Measurements from ENCODE around the gene HAPLN3. TPM values are rescaled to one million over a fixed set of nuclear protein-coding genes. Genes with fewer than 3 reads are reported as not detected.

The HAPLN3 gene
- total RNA-seq, 6 donors from 2014 or later: 1.7 to 23.0 (median 4.6) TPM

DNA sequence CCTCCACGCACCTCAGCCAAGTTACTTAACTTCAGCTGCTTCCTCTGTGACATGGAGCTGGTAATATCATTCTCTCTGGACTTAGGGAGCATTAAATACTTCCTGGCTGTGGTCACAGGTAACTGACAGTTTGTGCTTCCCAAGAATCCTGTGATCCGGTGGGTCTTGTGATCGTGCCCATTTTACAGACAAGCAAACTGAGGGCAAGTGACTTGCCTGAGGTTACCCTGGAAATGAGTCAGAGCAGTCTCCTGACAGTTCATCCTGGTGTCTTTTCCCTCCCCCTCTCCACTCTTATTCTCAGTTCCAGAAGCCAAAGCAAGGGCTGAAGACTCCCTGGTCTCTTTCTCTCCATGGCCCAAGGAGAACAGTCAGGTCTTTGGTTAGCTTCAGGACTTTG lies 56.2 kb downstream of the HAPLN3 start:
- WGBS, 2 donors: 83 to 92% methylated on average over 2 to 3 of the region's 3 CpGs
- ATAC-seq (ENCODE audit: low FRiP score in 2 of 2): no peak
- TF ChIP-seq EP300 (IDR thresholded peaks at IDR 0.05) (no peak), POLR2A (IDR thresholded peaks at IDR 0.05) (no peak), POLR2AphosphoS5 (IDR thresholded peaks at IDR 0.05) (no peak)
- TF ChIP-seq, protein P1, sequence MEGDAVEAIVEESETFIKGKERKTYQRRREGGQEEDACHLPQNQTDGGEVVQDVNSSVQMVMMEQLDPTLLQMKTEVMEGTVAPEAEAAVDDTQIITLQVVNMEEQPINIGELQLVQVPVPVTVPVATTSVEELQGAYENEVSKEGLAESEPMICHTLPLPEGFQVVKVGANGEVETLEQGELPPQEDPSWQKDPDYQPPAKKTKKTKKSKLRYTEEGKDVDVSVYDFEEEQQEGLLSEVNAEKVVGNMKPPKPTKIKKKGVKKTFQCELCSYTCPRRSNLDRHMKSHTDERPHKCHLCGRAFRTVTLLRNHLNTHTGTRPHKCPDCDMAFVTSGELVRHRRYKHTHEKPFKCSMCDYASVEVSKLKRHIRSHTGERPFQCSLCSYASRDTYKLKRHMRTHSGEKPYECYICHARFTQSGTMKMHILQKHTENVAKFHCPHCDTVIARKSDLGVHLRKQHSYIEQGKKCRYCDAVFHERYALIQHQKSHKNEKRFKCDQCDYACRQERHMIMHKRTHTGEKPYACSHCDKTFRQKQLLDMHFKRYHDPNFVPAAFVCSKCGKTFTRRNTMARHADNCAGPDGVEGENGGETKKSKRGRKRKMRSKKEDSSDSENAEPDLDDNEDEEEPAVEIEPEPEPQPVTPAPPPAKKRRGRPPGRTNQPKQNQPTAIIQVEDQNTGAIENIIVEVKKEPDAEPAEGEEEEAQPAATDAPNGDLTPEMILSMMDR (IDR thresholded peaks at IDR 0.05): no peak

DNA sequence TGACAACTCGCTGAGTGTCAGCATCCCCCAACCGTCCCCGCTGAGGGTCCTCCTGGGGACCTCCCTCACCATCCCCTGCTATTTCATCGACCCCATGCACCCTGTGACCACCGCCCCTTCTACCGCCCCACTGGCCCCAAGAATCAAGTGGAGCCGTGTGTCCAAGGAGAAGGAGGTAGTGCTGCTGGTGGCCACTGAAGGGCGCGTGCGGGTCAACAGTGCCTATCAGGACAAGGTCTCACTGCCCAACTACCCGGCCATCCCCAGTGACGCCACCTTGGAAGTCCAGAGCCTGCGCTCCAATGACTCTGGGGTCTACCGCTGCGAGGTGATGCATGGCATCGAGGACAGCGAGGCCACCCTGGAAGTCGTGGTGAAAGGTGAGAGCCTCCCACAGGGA lies 56.7 kb downstream of the HAPLN3 start:
- no peaks in the 10 kb centered on the region for H3K27me3 ChIP-seq

More for the DNA sequence above, 56.2 kb downstream of the HAPLN3 start:
- Histone ChIP-seq H3K27ac (no peak overlapping the region), H3K4me3 (no peak overlapping the region), H3K4me1 (no peaks in the 10 kb centered on the region), H3K9me3 (no peaks in the 10 kb centered on the region), H3K36me3 (no peaks in the 10 kb centered on the region), H3K27me3 (no peaks in the 10 kb centered on the region)
- DNase-seq: no peak

DNA sequence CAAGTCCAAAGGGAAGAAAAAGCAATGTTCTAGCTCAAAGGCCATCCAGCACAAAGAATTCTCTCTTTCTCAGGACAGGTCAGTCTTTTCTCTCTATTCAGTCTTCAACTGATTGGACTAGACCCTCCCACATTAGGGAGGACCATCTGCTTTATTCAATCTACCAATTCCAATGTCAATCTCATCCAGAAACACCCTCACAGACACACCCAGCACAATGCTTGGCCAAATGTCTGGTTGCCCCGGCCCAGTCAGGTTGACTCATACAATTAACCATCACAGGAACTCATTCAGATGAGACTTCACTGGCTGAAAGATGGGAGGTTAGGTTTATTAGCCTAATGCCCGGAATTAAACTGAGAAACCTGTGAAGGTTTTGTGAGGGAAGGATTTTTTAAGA lies 59.7 kb downstream of the HAPLN3 start:
- no peak for TF ChIP-seq POLR2AphosphoS5 (IDR thresholded peaks at IDR 0.05)
- no peak for TF ChIP-seq EP300 (IDR thresholded peaks at IDR 0.05)
- TF ChIP-seq POLR2A (IDR thresholded peaks at IDR 0.05): no peak
- TF ChIP-seq, protein P1 (IDR thresholded peaks at IDR 0.05): no peak
- 73% methylated on average over 2 of the region's 2 CpGs for WGBS, 2 donors
- no peaks in the 10 kb centered on the region for H3K9me3 ChIP-seq
- no peak for DNase-seq
- ATAC-seq (ENCODE audit: low FRiP score in 2 of 2): peak in 1 of 2 donors; percentile 25
- H3K4me3 ChIP-seq: no peak overlapping the region
- no peaks in the 10 kb centered on the region for H3K27me3 ChIP-seq
- no peaks in the 10 kb centered on the region for H3K36me3 ChIP-seq
- H3K4me1 ChIP-seq: no peaks in the 10 kb centered on the region
- no peak overlapping the region for H3K27ac ChIP-seq

More for the DNA sequence above, 56.7 kb downstream of the HAPLN3 start:
- no peaks in the 10 kb centered on the region for H3K4me1 ChIP-seq
- TF ChIP-seq POLR2A (IDR thresholded peaks at IDR 0.05) (no peak), EP300 (IDR thresholded peaks at IDR 0.05) (no peak), POLR2AphosphoS5 (IDR thresholded peaks at IDR 0.05) (no peak)
- TF ChIP-seq, protein P1 (IDR thresholded peaks at IDR 0.05): no peak
- H3K4me3 ChIP-seq: no peak overlapping the region
- ATAC-seq (ENCODE audit: low FRiP score in 2 of 2): no peak
- H3K9me3 ChIP-seq: no peaks in the 10 kb centered on the region
- H3K27ac ChIP-seq: no peak overlapping the region
- peak in 1 of 2 donors; percentile 44 for DNase-seq
- no peaks in the 10 kb centered on the region for H3K36me3 ChIP-seq
- WGBS, 2 donors: 86% methylated on average over 18 of the region's 18 CpGs; no CpG with 5 or more reads in 1 of the 2 donors

DNA sequence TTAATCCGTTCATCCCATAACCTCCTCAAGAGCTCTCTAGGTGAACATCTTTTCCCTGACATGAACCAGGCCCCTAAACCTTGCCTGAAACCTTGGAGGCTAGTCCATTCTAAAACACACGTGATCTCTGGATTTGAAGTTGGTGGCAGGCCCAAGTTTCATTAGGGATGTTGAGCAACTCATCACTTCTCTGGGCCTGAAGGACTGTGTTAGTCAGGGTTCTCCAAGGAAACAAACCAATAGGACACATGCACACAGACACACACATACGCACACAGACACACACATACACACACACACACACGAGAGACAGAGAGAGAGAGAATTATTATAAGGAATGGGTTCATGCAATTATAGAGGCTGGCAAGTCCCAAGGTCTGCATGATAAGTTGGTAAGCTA lies 60.2 kb downstream of the HAPLN3 start:
- Histone ChIP-seq H3K9me3 (no peaks in the 10 kb centered on the region), H3K27ac (no peak overlapping the region), H3K4me3 (no peak overlapping the region), H3K27me3 (no peaks in the 10 kb centered on the region), H3K36me3 (no peaks in the 10 kb centered on the region), H3K4me1 (no peaks in the 10 kb centered on the region)
- DNase-seq (no peak), ATAC-seq (ENCODE audit: low FRiP score in 2 of 2) (no peak)
- 85% methylated on average over 4 of the region's 4 CpGs for WGBS, 2 donors
- TF ChIP-seq POLR2AphosphoS5 (IDR thresholded peaks at IDR 0.05) (no peak), POLR2A (IDR thresholded peaks at IDR 0.05) (no peak), EP300 (IDR thresholded peaks at IDR 0.05) (no peak)
- TF ChIP-seq, protein P1 (IDR thresholded peaks at IDR 0.05): no peak

DNA sequence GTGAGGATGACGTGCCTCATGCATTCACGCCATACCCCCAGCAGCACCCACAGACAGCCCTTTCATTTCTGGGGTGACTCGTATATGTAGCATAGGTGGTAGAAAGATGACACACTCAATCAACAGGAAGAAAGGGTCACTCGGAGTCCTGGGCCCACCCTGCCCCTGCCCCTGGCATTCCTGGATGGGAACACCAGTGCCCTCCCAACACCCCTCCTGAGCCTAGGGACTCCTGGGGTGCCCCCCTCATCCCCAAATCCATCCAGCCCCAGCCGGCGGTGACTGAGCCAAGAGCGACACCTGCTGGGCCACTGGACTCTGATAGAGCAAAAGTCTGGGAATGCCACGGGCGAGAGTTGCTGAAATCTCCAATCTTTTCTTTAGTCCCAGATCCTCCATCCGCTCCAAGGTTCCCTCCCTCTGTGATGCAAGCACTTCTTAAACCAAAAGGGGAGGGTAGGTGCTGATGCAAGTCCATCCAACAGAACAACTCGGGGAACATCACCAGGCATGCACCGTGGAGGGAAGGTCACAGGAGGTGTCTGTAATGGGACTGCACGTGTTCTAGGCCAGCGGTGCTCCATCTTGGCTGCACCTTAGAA lies 61.0 kb downstream of the HAPLN3 start:
- WGBS, 2 donors: 47 to 51% methylated on average over 12 to 14 of the region's 14 CpGs

More for the DNA sequence above, 61.0 kb downstream of the HAPLN3 start:
- Histone ChIP-seq H3K36me3 (no peaks in the 10 kb centered on the region), H3K9me3 (no peaks in the 10 kb centered on the region), H3K4me3 (no peak overlapping the region), H3K27me3 (no peaks in the 10 kb centered on the region), H3K27ac (no peak overlapping the region), H3K4me1 (no peaks in the 10 kb centered on the region)
- DNase-seq: peak in 1 of 2 donors; percentile 51
- ATAC-seq (ENCODE audit: low FRiP score in 2 of 2): peak in 1 of 2 donors; percentile 11
- TF ChIP-seq EP300 (IDR thresholded peaks at IDR 0.05) (no peak), POLR2A (IDR thresholded peaks at IDR 0.05) (no peak), POLR2AphosphoS5 (IDR thresholded peaks at IDR 0.05) (no peak)
- TF ChIP-seq, protein P1 (IDR thresholded peaks at IDR 0.05): peak in 4 of 6 experiments; percentile 16 to 47 (median 29)

All from upper lobe of left lung (tissue), 6 donors.